Neutrophil (primary cell): Measurements from ENCODE around the gene SPTBN1.

ENCODE experiments used
- H3K27ac ChIP-seq: fragments of 200-600 bp; sonication (generic); 2 replicates; pipeline ENCODE4 v1.5.1; 2016; ENCODE audit warnings: mild to moderate bottlenecking, moderate library complexity
- H3K27me3 ChIP-seq: fragments of 200-600 bp; sonication (generic); 2 replicates; pipeline ENCODE4 v1.6.0; 2016; ENCODE audit warnings: mild to moderate bottlenecking
- H3K36me3 ChIP-seq: fragments of 200-600 bp; sonication (generic); 2 replicates; pipeline ENCODE4 v1.5.1; 2017
- H3K4me1 ChIP-seq, 2 experiments: fragments of 200-600 bp in 1 of 2; sonication (generic) in 1 of 2; 1 replicate in 1 of 2; 2 replicates in 1 of 2; pipeline versions ENCODE4 v1.5.1 to v1.6.1; 2013 to 2016; ENCODE audit warnings: low read depth in 1 of 2, low read length in 1 of 2, mild to moderate bottlenecking in 1 of 2, moderate library complexity in 1 of 2; ENCODE audit not compliant: control insufficient read depth in 1 of 2, insufficient read depth in 1 of 2
- H3K4me3 ChIP-seq, 2 experiments: fragments of 200-600 bp in 1 of 2; sonication (generic) in 1 of 2; 1 replicate in 1 of 2; 2 replicates in 1 of 2; pipeline ENCODE4 v1.5.1; 2013 to 2016; ENCODE audit warnings: low read depth in 1 of 2, low read length in 1 of 2, mild to moderate bottlenecking in 1 of 2, moderate library complexity in 1 of 2
- H3K9me3 ChIP-seq: fragments of 200-600 bp; sonication (generic); 2 replicates; pipeline ENCODE4 v1.5.1; 2016
- CTCF ChIP-seq: fragments of 200-600 bp; sonication (generic); IDR thresholded peaks from 2 replicates; pipeline ENCODE4 v1.5.1; 2016; ENCODE audit warnings: antibody characterized with exemption

The SPTBN1 gene

GRCh38 chr2:54510916-54511315 lies 54.8 kb downstream of the SPTBN1 start:
- Histone ChIP-seq H3K27me3 (no peaks in the 10 kb centered on the region), H3K4me3 (no peak overlapping the region), H3K9me3 (no peaks in the 10 kb centered on the region), H3K36me3 (no peaks in the 10 kb centered on the region), H3K4me1 (no peaks in the 10 kb centered on the region), H3K27ac (no peak overlapping the region)
- no peak for TF ChIP-seq CTCF

GRCh38 chr2:54512183-54512582 lies 56.1 kb downstream of the SPTBN1 start:
- no peak overlapping the region for H3K27ac ChIP-seq
- TF ChIP-seq CTCF = no peak
- H3K27me3 ChIP-seq = no peaks in the 10 kb centered on the region

GRCh38 chr2:54512663-54513362 lies 56.7 kb downstream of the SPTBN1 start:
- TF ChIP-seq CTCF = no peak
- no peaks in the 10 kb centered on the region for H3K9me3 ChIP-seq
- no peak overlapping the region for H3K27ac ChIP-seq
- H3K27me3 ChIP-seq = no peaks in the 10 kb centered on the region
- H3K4me1 ChIP-seq = no peaks in the 10 kb centered on the region
- H3K36me3 ChIP-seq = no peaks in the 10 kb centered on the region
- no peak overlapping the region for H3K4me3 ChIP-seq

More at GRCh38 chr2:54512183-54512582, 56.1 kb downstream of the SPTBN1 start:
- Histone ChIP-seq H3K9me3 (no peaks in the 10 kb centered on the region), H3K4me1 (no peaks in the 10 kb centered on the region), H3K36me3 (no peaks in the 10 kb centered on the region), H3K4me3 (no peak overlapping the region)

GRCh38 chr2:54513363-54513715 lies 57.2 kb downstream of the SPTBN1 start:
- TF ChIP-seq CTCF = no peak
- Histone ChIP-seq H3K36me3 (no peaks in the 10 kb centered on the region), H3K4me1 (no peaks in the 10 kb centered on the region), H3K27ac (no peak overlapping the region), H3K4me3 (no peak overlapping the region), H3K9me3 (no peaks in the 10 kb centered on the region), H3K27me3 (no peaks in the 10 kb centered on the region)

- no peak overlapping the region for H3K27ac ChIP-seq
- no peak overlapping the region for H3K4me3 ChIP-seq
- no peaks in the 10 kb centered on the region for H3K9me3 ChIP-seq
- TF ChIP-seq CTCF = no peak
- H3K4me1 ChIP-seq = no peaks in the 10 kb centered on the region
- H3K36me3 ChIP-seq = no peaks in the 10 kb centered on the region
- no peaks in the 10 kb centered on the region for H3K27me3 ChIP-seq
Observed at GRCh38 chr2:54514822-54515569, 58.9 kb downstream of the SPTBN1 start.
